IMR-90 (cell line): ENCODE results near the gene CYP2D6. TPM values are rescaled to one million over a fixed set of nuclear protein-coding genes. Genes with fewer than 3 reads are reported as not detected.

Experiments used
- ATAC-seq: fragments of 200-7000 bp; cut with Tn5 transposase; 2 replicates; pipeline ENCODE4 v1.9.1; 2020; ENCODE audit warnings: low read depth, mild to moderate bottlenecking, moderate library complexity
- BruUV-seq: library from RNA; stranded (reverse); fragments of 400-500 nt; replicated peaks from 2 replicates; lab custom pipeline; 2021; lab: Mats Ljungman, UMichigan
- CTCF ChIA-PET: fragments of 300-600 bp; formaldehyde crosslinking; extraction: SDS; loops from one replicate; lab custom pipeline; 2021; ENCODE audit warnings: antibody characterized with exemption; lab: Yijun Ruan, JAX
- POLR2A ChIA-PET: fragments of 300-600 bp; sonication (Branson Sonifier 250); formaldehyde crosslinking; loops from one replicate; lab custom pipeline; 2022; ENCODE audit warnings: antibody characterized with exemption; ENCODE audit not compliant: unreplicated experiment; lab: Charles Lee
- DNase-seq: peaks from one replicate; pipeline ENCODE4 v3.0.0; 2013
- H2AFZ ChIP-seq: replicated peaks from 2 replicates; pipeline ENCODE3; 2013; ENCODE audit warnings: low read length, mild to moderate bottlenecking; ENCODE audit not compliant: poor library complexity
- H2AK5ac ChIP-seq: 2 replicates; pipeline ENCODE4 v1.6.1; 2013; ENCODE audit warnings: low read depth, low read length, inconsistent platforms
- H2AK9ac ChIP-seq: replicated peaks from 2 replicates; pipeline ENCODE3; 2013; ENCODE audit warnings: mild to moderate bottlenecking, low read depth, low read length, moderate library complexity; ENCODE audit not compliant: poor library complexity
- H2BK120ac ChIP-seq: 2 replicates; pipeline ENCODE4 v1.6.1; 2013; ENCODE audit warnings: low read depth, low read length, inconsistent platforms
- H2BK15ac ChIP-seq: 3 replicates; pipeline ENCODE4 v1.6.1; 2013; ENCODE audit warnings: low read depth, low read length, inconsistent platforms
- H2BK20ac ChIP-seq: 2 replicates; pipeline ENCODE4 v1.6.1; 2013; ENCODE audit warnings: low read depth, mild to moderate bottlenecking, inconsistent platforms, low read length, moderate library complexity
- H2BK5ac ChIP-seq: 2 replicates; pipeline ENCODE4 v1.6.1; 2013; ENCODE audit warnings: mild to moderate bottlenecking, low read depth, low read length, inconsistent platforms; ENCODE audit not compliant: poor library complexity, severe bottlenecking
- H3K14ac ChIP-seq: replicated peaks from 2 replicates; pipeline ENCODE4 v1.6.1; 2013; ENCODE audit warnings: low read depth, low read length, inconsistent platforms
- H3K18ac ChIP-seq: 2 replicates; pipeline ENCODE4 v1.6.1; 2013; ENCODE audit warnings: low read depth, low read length, control low read depth
- H3K23ac ChIP-seq: 2 replicates; pipeline ENCODE4 v1.6.1; 2013; ENCODE audit warnings: low read depth, low read length, inconsistent platforms
- H3K27ac ChIP-seq: 2 replicates; pipeline ENCODE4 v1.5.1; 2013; ENCODE audit warnings: mild to moderate bottlenecking, control low read depth, low read length; ENCODE audit not compliant: insufficient read depth
- H3K27me3 ChIP-seq: 2 replicates; pipeline ENCODE4 v1.6.1; 2013; ENCODE audit warnings: low read length; ENCODE audit not compliant: control insufficient read depth, insufficient read depth
- H3K36me3 ChIP-seq: 2 replicates; pipeline ENCODE4 v1.6.1; 2013; ENCODE audit warnings: low read length, mixed read lengths; ENCODE audit not compliant: control insufficient read depth, insufficient read depth
- H3K4ac ChIP-seq: 2 replicates; pipeline ENCODE4 v1.6.1; 2013; ENCODE audit warnings: low read depth, low read length, inconsistent platforms
- H3K4me1 ChIP-seq: 2 replicates; pipeline ENCODE4 v1.6.1; 2013; ENCODE audit warnings: low read length, mixed read lengths; ENCODE audit not compliant: control insufficient read depth, insufficient read depth
- H3K4me2 ChIP-seq: 2 replicates; pipeline ENCODE4 v1.6.1; 2013; ENCODE audit warnings: low read depth, mild to moderate bottlenecking, control low read depth, low read length, moderate library complexity
- H3K4me3 ChIP-seq: 2 replicates; pipeline ENCODE4 v1.5.1; 2013; ENCODE audit warnings: low read depth, mild to moderate bottlenecking, control low read depth, low read length, moderate library complexity; ENCODE audit not compliant: insufficient read depth
- H3K56ac ChIP-seq: 2 replicates; pipeline ENCODE4 v1.6.1; 2013; ENCODE audit warnings: low read length, inconsistent platforms; ENCODE audit not compliant: insufficient read depth; ENCODE audit errors: extremely low read depth
- H3K79me1 ChIP-seq, 2 experiments: 2 replicates each; pipeline ENCODE4 v1.6.1; 2013; ENCODE audit warnings: low read length in 2 of 2, inconsistent platforms in 1 of 2, low read depth in 1 of 2
- H3K9ac ChIP-seq: 2 replicates; pipeline ENCODE4 v1.6.1; 2013; ENCODE audit warnings: low read depth, low read length, control low read depth
- H3K9me1 ChIP-seq: 2 replicates; pipeline ENCODE4 v1.6.1; 2013; ENCODE audit warnings: low read length, inconsistent platforms; ENCODE audit not compliant: insufficient read depth
- H3K9me3 ChIP-seq: 2 replicates; pipeline ENCODE4 v1.6.1; 2013; ENCODE audit warnings: low read length; ENCODE audit not compliant: control insufficient read depth, insufficient read depth
- H4K20me1 ChIP-seq: 2 replicates; pipeline ENCODE4 v1.6.1; 2013; ENCODE audit warnings: low read length, inconsistent platforms; ENCODE audit not compliant: insufficient read depth
- H4K5ac ChIP-seq: 2 replicates; pipeline ENCODE4 v1.6.1; 2013; ENCODE audit warnings: mild to moderate bottlenecking, low read depth, low read length, control low read depth
- H4K8ac ChIP-seq, 2 experiments: 2 replicates each; pipeline ENCODE4 v1.6.1; 2013; ENCODE audit warnings: low read depth in 2 of 2, low read length in 2 of 2, control low read depth in 1 of 2, inconsistent platforms in 1 of 2
- H4K91ac ChIP-seq: 2 replicates; pipeline ENCODE4 v1.6.1; 2013; ENCODE audit warnings: low read depth, low read length, inconsistent platforms; ENCODE audit not compliant: insufficient read depth
- BHLHE40 ChIP-seq: fragments of 150-350 bp; IDR thresholded peaks from 2 replicates; pipeline ENCODE4 v1.6.1; 2016; ENCODE audit warnings: mild to moderate bottlenecking, low read depth, low read length
- ELK1 ChIP-seq: fragments of 150-350 bp; IDR thresholded peaks from 2 replicates; pipeline ENCODE4 v1.6.1; 2016; ENCODE audit warnings: low read depth, mild to moderate bottlenecking, low read length, moderate library complexity, borderline replicate concordance
- FOS ChIP-seq: fragments of 150-350 bp; IDR thresholded peaks from 2 replicates; pipeline ENCODE4 v1.6.1; 2016; ENCODE audit warnings: low read depth, low read length
- MAZ ChIP-seq: IDR thresholded peaks from 2 replicates; pipeline ENCODE4 v1.6.1; 2012; ENCODE audit warnings: low read depth, mild to moderate bottlenecking, low read length, improper control_type of control experiment, moderate library complexity, borderline replicate concordance
- MXI1 ChIP-seq: IDR thresholded peaks from 2 replicates; pipeline ENCODE4 v1.6.1; 2012; ENCODE audit warnings: low read depth, mild to moderate bottlenecking, low read length, moderate library complexity, borderline replicate concordance
- NFE2L2 ChIP-seq: fragments of 150-350 bp; IDR thresholded peaks from 2 replicates; pipeline ENCODE4 v1.6.1; 2016; ENCODE audit warnings: low read depth, mild to moderate bottlenecking, low read length
- POLR2A ChIP-seq: IDR thresholded peaks from 2 replicates; pipeline ENCODE4 v1.6.1; 2012; ENCODE audit warnings: mild to moderate bottlenecking, low read depth, low read length
- RAD21 ChIP-seq: IDR thresholded peaks from 2 replicates; pipeline ENCODE4 v1.6.1; 2012; ENCODE audit warnings: low read length, improper control_type of control experiment
- RCOR1 ChIP-seq: IDR thresholded peaks from 2 replicates; pipeline ENCODE4 v1.6.1; 2012; ENCODE audit warnings: mild to moderate bottlenecking, low read length, improper control_type of control experiment; ENCODE audit not compliant: insufficient replicate concordance
- RFX5 ChIP-seq: IDR thresholded peaks from 2 replicates; pipeline ENCODE4 v1.8.0; 2012; ENCODE audit warnings: low read depth, mild to moderate bottlenecking, low read length, moderate library complexity
- SMC3 ChIP-seq: fragments of 150-350 bp; IDR thresholded peaks from 2 replicates; pipeline ENCODE4 v1.6.1; 2016; ENCODE audit warnings: low read depth, mild to moderate bottlenecking, antibody characterized with exemption, low read length, moderate library complexity
- USF2 ChIP-seq: fragments of 150-350 bp; IDR thresholded peaks from 2 replicates; pipeline ENCODE4 v1.6.1; 2017; ENCODE audit warnings: mild to moderate bottlenecking, antibody characterized with exemption, low read length, low read depth
- WGBS, 2 experiments: methylation state at CpG; one replicate each; pipeline versions ENCODE4 v1.1.5 to v1.1.7; 2013; ENCODE audit warnings: missing lambda C conversion rate in 2 of 2; ENCODE audit not compliant: insufficient read length in 1 of 2; ENCODE audit errors: extremely low coverage in 2 of 2; 5-methylcytosine and 5-hydroxymethylcytosine counted together
- dilution Hi-C: fragments of 300-500 bp; cut with HindIII; formaldehyde crosslinking; loops from one replicate; pipeline ENCODE4 v1.14.3; 2018; ENCODE audit warnings: low sequenced_read_pairs; ENCODE audit not compliant: unreplicated experiment
- in situ Hi-C: fragments of 300-500 bp; cut with MboI; formaldehyde crosslinking; loops from 3 replicates; pipeline ENCODE4 v1.14.3; 2019; ENCODE audit warnings: low sequenced_read_pairs, inconsistent platforms, mixed read lengths
- intact Hi-C: fragments of 100-400 bp; cut with micrococcal nuclease; formaldehyde crosslinking; loops from 2 replicates; pipeline ENCODE4 v1.10.0; 2022
- polyA plus RNA-seq, 3 experiments: library from polyadenylated mRNA; depleted of rRNA; stranded (reverse); fragments of >200 nt; gene quantifications; 2 replicates each; pipeline ENCODE4 v1.2.3, GENCODE V29; 2012; ENCODE audit warnings: low replicate concordance in 1 of 3
- total RNA-seq: library from RNA; depleted of rRNA; stranded (reverse); fragments of >200 nt; gene quantifications from 2 replicates; pipeline ENCODE4 v1.2.3, GENCODE V29; 2012
- TF ChIP-seq, protein P1 (sequence below): conservative IDR thresholded peaks from 2 replicates; pipeline ENCODE4 v1.5.1; 2012; ENCODE audit warnings: mild to moderate bottlenecking, low read depth, low read length, improper control_type of control experiment

Gene CYP2D6
- total and polyA plus RNA-seq, 2 of the 4 experiments (the other 2 are of a cell fraction) = under 0.01 to 0.24 TPM

- no peak overlapping the region for H4K91ac ChIP-seq
- no peak overlapping the region for H3K14ac ChIP-seq
- POLR2A ChIA-PET = no interaction called here
- no peak overlapping the region for H3K18ac ChIP-seq
- no peak overlapping the region for H3K4me3 ChIP-seq
- ATAC-seq (no peak), DNase-seq (no peak)
- no peaks in the 10 kb centered on the region for H3K4me1 ChIP-seq
- intact Hi-C loops = no loop called here
- in situ Hi-C loops = no loop called here
- H2BK20ac ChIP-seq = no peak overlapping the region
- H4K8ac ChIP-seq = no peak overlapping the region
- no peaks in the 10 kb centered on the region for H3K27me3 ChIP-seq
- H3K4ac ChIP-seq = no peak overlapping the region
- no peak overlapping the region for H3K4me2 ChIP-seq
- no peaks in the 10 kb centered on the region for H3K9me3 ChIP-seq
- CTCF ChIA-PET = no interaction called here
- H2AK5ac ChIP-seq = no peak overlapping the region
- H2BK120ac ChIP-seq = no peak overlapping the region
- H3K23ac ChIP-seq = no peak overlapping the region
- no peaks in the 10 kb centered on the region for H4K20me1 ChIP-seq
- no peaks in the 10 kb centered on the region for H3K9me1 ChIP-seq
- H2AK9ac ChIP-seq = no peak overlapping the region
- 0 out of 2 replicates have a peak, but pooled peaks cover 1% of the 10 kb centered on the region for H3K36me3 ChIP-seq
- dilution Hi-C loops = no loop called here
- H3K9ac ChIP-seq = no peak overlapping the region
- no peak overlapping the region for H3K56ac ChIP-seq
- no peak overlapping the region for H2BK5ac ChIP-seq
- TF ChIP-seq ELK1 (no peak), MXI1 (no peak), USF2 (no peak), RAD21 (no peak), FOS (no peak), NFE2L2 (no peak), MAZ (no peak), RFX5 (no peak), POLR2A (no peak), SMC3 (no peak), BHLHE40 (no peak), RCOR1 (no peak)
- TF ChIP-seq, protein P1, sequence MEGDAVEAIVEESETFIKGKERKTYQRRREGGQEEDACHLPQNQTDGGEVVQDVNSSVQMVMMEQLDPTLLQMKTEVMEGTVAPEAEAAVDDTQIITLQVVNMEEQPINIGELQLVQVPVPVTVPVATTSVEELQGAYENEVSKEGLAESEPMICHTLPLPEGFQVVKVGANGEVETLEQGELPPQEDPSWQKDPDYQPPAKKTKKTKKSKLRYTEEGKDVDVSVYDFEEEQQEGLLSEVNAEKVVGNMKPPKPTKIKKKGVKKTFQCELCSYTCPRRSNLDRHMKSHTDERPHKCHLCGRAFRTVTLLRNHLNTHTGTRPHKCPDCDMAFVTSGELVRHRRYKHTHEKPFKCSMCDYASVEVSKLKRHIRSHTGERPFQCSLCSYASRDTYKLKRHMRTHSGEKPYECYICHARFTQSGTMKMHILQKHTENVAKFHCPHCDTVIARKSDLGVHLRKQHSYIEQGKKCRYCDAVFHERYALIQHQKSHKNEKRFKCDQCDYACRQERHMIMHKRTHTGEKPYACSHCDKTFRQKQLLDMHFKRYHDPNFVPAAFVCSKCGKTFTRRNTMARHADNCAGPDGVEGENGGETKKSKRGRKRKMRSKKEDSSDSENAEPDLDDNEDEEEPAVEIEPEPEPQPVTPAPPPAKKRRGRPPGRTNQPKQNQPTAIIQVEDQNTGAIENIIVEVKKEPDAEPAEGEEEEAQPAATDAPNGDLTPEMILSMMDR = no peak
- no peak overlapping the region for H2BK15ac ChIP-seq
- no peak overlapping the region for H4K5ac ChIP-seq
- H3K79me1 ChIP-seq = no peaks in the 10 kb centered on the region
- 98% methylated on average over 8 of the region's 54 CpGs; no CpG with 5 or more reads in 1 of the 2 experiments for WGBS, 2 experiments
- no peak overlapping the region for H3K27ac ChIP-seq
- no TSS peak for BruUV-seq
- no peak overlapping the region for H2AFZ ChIP-seq
Observed at GRCh38 chr22:42142771-42143461, 12.3 kb upstream of the CYP2D6 start.
